GM18867 (cell line): ENCODE data around the gene ITGA6.

ENCODE experiments used
- ATAC-seq: cut with Tn5 transposase; IDR thresholded peaks from one replicate; pipeline ENCODE4 v1.9.1; 2021; ENCODE audit warnings: mild to moderate bottlenecking, moderate library complexity; ENCODE audit not compliant: unreplicated experiment

ITGA6 gene

GRCh38 chr2:172427256-172427989 lies at the start of gene ITGA6:
Gene ITGA6 (plus strand): TSS chr2:172427586.
- peak; percentile 65 for ATAC-seq

GRCh38 chr2:172380436-172381274 lies 46.7 kb upstream of the ITGA6 start:
- no peak for ATAC-seq

- no peak for ATAC-seq
These were observed 45.9 kb upstream of the ITGA6 start for GRCh38 chr2:172381275-172382027.

GRCh38 chr2:172387361-172387760 lies 40.0 kb upstream of the ITGA6 start:
- ATAC-seq, result no peak

GRCh38 chr2:172389685-172390339 lies 37.6 kb upstream of the ITGA6 start:
- ATAC-seq, result no peak

DNA sequence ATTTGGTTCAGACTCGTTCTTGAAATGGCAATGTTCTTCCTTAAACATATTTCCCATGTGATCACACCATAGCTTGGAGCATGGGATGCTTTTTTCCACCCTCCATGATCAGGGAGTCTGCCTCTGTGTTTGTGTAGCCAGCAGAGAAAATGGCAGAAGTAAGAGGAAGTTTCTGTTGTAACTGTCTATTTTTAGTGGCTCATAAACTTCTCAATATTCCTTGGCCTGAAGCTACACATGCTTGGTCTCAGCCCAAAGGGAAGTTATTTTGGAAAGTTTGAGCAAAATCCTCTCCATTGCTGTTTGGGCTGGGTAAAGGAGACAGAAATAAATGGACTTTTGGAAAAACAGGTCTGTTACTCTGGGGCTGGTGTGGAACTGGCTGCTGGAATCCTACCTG lies 33.4 kb upstream of the ITGA6 start:
- ATAC-seq, result no peak

DNA sequence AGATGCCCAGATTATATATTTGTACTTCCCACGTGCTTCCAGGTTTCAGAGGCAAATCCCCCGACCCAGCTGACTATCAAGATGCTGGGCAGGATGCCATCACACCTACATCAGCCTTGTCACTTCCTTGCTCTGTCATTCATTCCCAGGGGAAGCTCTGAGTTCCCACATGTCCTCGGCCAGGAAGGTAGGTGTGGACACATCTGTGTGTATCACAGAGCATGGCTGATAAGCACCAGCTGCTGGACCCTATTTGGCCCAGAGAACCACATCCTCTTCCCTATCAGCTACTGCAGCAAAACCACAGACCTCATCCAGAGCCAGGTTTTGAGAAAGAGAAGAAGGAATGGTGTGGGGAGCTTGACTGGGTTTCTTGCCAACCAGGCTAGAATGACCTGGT lies 31.9 kb upstream of the ITGA6 start:
- no peak for ATAC-seq

- ATAC-seq, result no peak
These were observed 30.1 kb upstream of the ITGA6 start for GRCh38 chr2:172397148-172397834.

GRCh38 chr2:172398440-172398839 lies 28.9 kb upstream of the ITGA6 start:
- no peak for ATAC-seq

- ATAC-seq, result no peak
These were observed 27.6 kb upstream of the ITGA6 start for GRCh38 chr2:172399765-172400164.

- no peak for ATAC-seq
These were observed 25.2 kb upstream of the ITGA6 start for GRCh38 chr2:172402198-172402597.

DNA sequence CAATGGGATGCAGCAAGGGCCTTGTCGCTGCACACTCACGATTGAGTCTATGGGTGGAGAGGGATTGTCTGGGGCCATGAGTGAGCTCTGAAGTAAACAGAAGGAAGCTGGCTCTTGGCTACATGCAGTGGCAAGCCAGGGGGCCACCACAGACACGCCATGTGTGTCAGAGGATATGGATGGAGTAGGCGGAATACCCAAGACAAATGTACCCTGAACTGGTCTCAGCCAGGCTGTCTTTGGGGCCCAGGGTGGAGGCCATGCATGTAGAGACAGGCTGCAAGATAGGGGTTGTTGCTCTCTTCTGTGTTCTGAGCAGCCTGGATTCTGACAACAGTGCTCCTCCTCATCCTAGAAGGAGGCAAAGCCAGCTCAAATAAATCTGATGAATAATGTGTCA lies 24.0 kb upstream of the ITGA6 start:
- no peak for ATAC-seq

DNA sequence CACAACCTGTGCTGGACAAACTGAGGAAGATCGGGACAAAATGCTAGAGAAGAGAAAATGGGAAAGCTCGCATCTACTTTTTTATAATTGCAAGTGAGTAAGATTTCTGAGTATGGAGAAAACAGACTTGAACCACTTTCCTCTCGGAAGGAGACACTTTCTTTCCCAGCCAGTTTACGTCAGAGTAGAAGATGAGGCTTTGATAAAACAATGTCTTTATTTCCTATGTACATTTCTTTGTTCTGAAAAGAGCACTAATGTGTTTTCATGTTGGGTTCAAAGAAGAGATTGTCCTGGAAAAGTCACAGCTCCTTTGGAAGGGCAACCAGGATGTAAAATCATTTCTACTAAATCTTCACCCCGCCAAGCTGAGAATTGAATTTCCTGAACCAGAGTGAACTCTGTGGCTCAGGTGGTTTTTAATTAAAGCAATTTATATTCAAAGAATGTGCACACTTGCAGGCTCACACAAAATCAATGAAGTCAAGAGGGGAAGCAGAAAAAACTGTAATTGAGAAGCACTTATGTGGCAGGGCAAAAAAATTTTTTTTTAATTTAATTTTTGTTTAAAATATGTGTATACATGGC lies 23.4 kb upstream of the ITGA6 start:
- ATAC-seq, result no peak

DNA sequence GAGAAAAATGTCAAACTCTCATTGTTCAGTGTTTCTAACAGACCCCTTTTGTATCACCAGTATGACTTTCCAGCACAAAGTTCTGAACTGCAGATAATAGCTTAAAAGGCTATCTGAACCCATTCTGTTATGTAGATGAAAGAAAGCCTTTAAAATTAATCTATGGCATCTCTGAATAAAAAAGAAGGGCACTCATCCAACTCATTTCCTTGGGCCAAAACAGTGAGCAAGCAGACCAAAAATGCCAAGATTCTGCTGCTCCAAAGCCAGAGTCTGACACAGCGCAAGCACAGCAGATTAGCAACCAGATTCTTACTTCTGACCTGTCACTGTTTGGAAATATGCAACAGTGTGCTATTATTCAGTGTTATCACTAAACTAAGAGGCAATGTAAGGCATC lies 22.6 kb upstream of the ITGA6 start:
- ATAC-seq, result no peak

GRCh38 chr2:172405673-172406072 lies 21.7 kb upstream of the ITGA6 start:
- ATAC-seq, result no peak

GRCh38 chr2:172408143-172408766 lies 19.1 kb upstream of the ITGA6 start:
- ATAC-seq, result no peak

DNA sequence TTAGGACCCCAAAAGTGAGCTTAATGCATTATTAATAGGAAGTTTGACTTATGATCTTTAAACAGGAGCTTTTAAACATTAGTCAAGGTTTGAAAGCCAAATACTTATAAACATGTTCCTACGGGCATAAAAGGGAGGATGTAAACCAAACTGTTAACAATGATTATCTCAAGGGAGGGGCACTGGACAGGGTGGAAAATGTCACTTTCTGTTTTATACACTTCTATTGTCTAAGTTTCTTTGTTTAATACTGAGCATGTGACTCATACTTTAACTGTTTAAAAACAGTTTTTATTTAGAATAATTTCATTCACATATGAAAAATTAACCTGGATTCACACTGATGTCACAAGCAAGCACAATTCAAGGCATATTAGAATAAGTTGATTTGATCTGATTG lies 18.3 kb upstream of the ITGA6 start:
- ATAC-seq, result no peak

GRCh38 chr2:172412984-172413492 lies 14.3 kb upstream of the ITGA6 start:
- ATAC-seq, result no peak

GRCh38 chr2:172415157-172415864 lies 12.1 kb upstream of the ITGA6 start:
- ATAC-seq, result no peak
